H9 (cell line): Measurements from ENCODE around the gene DLG1. TPM values are rescaled to one million over a fixed set of nuclear protein-coding genes. Genes with fewer than 3 reads are reported as not detected.

Experiments used
- DNase-seq: peaks from one replicate; pipeline ENCODE4 v3.0.0-alpha.2; 2017
- H2AFZ ChIP-seq: one replicate; pipeline ENCODE4 v1.6.1; 2013; ENCODE audit warnings: mild to moderate bottlenecking, low read length, control low read depth, moderate library complexity
- H2AK5ac ChIP-seq: 2 replicates; pipeline ENCODE4 v1.6.1; 2013; ENCODE audit warnings: low read length, control low read depth, mixed read lengths; ENCODE audit not compliant: insufficient read length
- H2BK120ac ChIP-seq: one replicate; pipeline ENCODE4 v1.6.1; 2013; ENCODE audit warnings: low read depth, mild to moderate bottlenecking, low read length, control low read depth, inconsistent platforms; ENCODE audit not compliant: poor library complexity, severe bottlenecking
- H2BK12ac ChIP-seq: 2 replicates; pipeline ENCODE4 v1.6.1; 2013; ENCODE audit warnings: low read length, control low read depth, mixed read lengths, low read depth; ENCODE audit not compliant: insufficient read length
- H2BK15ac ChIP-seq: 2 replicates; pipeline ENCODE4 v1.6.1; 2013; ENCODE audit warnings: low read depth, low read length, control low read depth
- H2BK20ac ChIP-seq: one replicate; pipeline ENCODE4 v1.6.1; 2013; ENCODE audit warnings: low read depth, mild to moderate bottlenecking, low read length, control low read depth, inconsistent platforms; ENCODE audit not compliant: poor library complexity, severe bottlenecking
- H2BK5ac ChIP-seq: 2 replicates; pipeline ENCODE4 v1.6.1; 2013; ENCODE audit warnings: low read length, control low read depth, mixed read lengths; ENCODE audit not compliant: insufficient read length
- H3K14ac ChIP-seq: 2 replicates; pipeline ENCODE4 v1.6.1; 2013; ENCODE audit warnings: low read length, control low read depth; ENCODE audit not compliant: insufficient read depth
- H3K18ac ChIP-seq: 2 replicates; pipeline ENCODE4 v1.6.1; 2013; ENCODE audit warnings: low read depth, mild to moderate bottlenecking, mixed read lengths, low read length, control low read depth; ENCODE audit not compliant: insufficient read length
- H3K23ac ChIP-seq: 2 replicates; pipeline ENCODE4 v1.6.1; 2013; ENCODE audit warnings: low read length, control low read depth, mixed read lengths, low read depth; ENCODE audit not compliant: insufficient read length
- H3K23me2 ChIP-seq: 2 replicates; pipeline ENCODE4 v1.6.1; 2013; ENCODE audit warnings: low read depth, mild to moderate bottlenecking, mixed read lengths, low read length, control low read depth; ENCODE audit not compliant: insufficient read length, poor library complexity, severe bottlenecking
- H3K27ac ChIP-seq: 2 replicates; pipeline ENCODE4 v1.5.1; 2013; ENCODE audit warnings: low read length, control low read depth, mixed read lengths, low read depth; ENCODE audit not compliant: insufficient read length
- H3K27me3 ChIP-seq: 2 replicates; pipeline ENCODE4 v1.6.1; 2013; ENCODE audit warnings: low read length, control low read depth, inconsistent platforms; ENCODE audit not compliant: insufficient read depth
- H3K4ac ChIP-seq: 2 replicates; pipeline ENCODE4 v1.6.1; 2013; ENCODE audit warnings: low read depth, mild to moderate bottlenecking, control low read depth, inconsistent platforms, low read length, moderate library complexity
- H3K4me1 ChIP-seq: 2 replicates; pipeline ENCODE4 v1.6.1; 2013; ENCODE audit warnings: low read length, control low read depth, inconsistent platforms; ENCODE audit not compliant: insufficient read depth
- H3K4me2 ChIP-seq: 2 replicates; pipeline ENCODE4 v1.6.1; 2013; ENCODE audit warnings: low read length, control low read depth, mixed read lengths; ENCODE audit not compliant: insufficient read length, insufficient read depth
- H3K56ac ChIP-seq: 2 replicates; pipeline ENCODE4 v1.6.1; 2013; ENCODE audit warnings: low read depth, mild to moderate bottlenecking, mixed read lengths, low read length, control low read depth; ENCODE audit not compliant: insufficient read length
- H3K79me1 ChIP-seq: 2 replicates; pipeline ENCODE4 v1.6.1; 2013; ENCODE audit warnings: low read depth, mild to moderate bottlenecking, moderate library complexity, low read length, control low read depth, inconsistent platforms; ENCODE audit not compliant: insufficient read depth, poor library complexity, severe bottlenecking
- H3K79me2 ChIP-seq: 2 replicates; pipeline ENCODE4 v1.6.1; 2013; ENCODE audit warnings: low read length, control low read depth, inconsistent platforms; ENCODE audit not compliant: insufficient read depth
- H3K9ac ChIP-seq: 2 replicates; pipeline ENCODE4 v1.6.1; 2013; ENCODE audit warnings: low read length, control low read depth, mixed read lengths; ENCODE audit not compliant: insufficient read length; ENCODE audit errors: extremely low read depth
- H3K9me3 ChIP-seq: one replicate; pipeline ENCODE4 v1.6.1; 2013; ENCODE audit warnings: low read depth, low read length, inconsistent platforms; ENCODE audit not compliant: control insufficient read depth
- H3T11ph ChIP-seq: one replicate; pipeline ENCODE4 v1.6.1; 2013; ENCODE audit warnings: mild to moderate bottlenecking, low read length, control low read depth, inconsistent platforms
- H4K20me1 ChIP-seq: one replicate; pipeline ENCODE4 v1.6.1; 2013; ENCODE audit not compliant: control insufficient read depth, insufficient read length, insufficient read depth
- H4K5ac ChIP-seq: 2 replicates; pipeline ENCODE4 v1.6.1; 2013; ENCODE audit warnings: low read depth, mild to moderate bottlenecking, mixed read lengths, low read length, control low read depth; ENCODE audit not compliant: insufficient read length
- H4K8ac ChIP-seq: replicated peaks from 2 replicates; pipeline ENCODE4 v1.6.1; 2013; ENCODE audit warnings: low read length, control low read depth, mixed read lengths, low read depth; ENCODE audit not compliant: insufficient read length
- H4K91ac ChIP-seq: 2 replicates; pipeline ENCODE4 v1.6.1; 2013; ENCODE audit warnings: low read depth, mild to moderate bottlenecking, moderate library complexity, mixed read lengths, low read length, control low read depth; ENCODE audit not compliant: insufficient read length
- H3K27ac Mint-ChIP-seq, 3 experiments: 2 replicates in 2 of 3; 3 replicates in 1 of 3; pipeline ENCODE4 v1.8.0; 2020 to 2021; ENCODE audit warnings: mixed read lengths in 3 of 3, mild to moderate bottlenecking in 1 of 3, moderate library complexity in 1 of 3
- H3K27me3 Mint-ChIP-seq: 2 replicates; pipeline ENCODE4 v1.8.0; 2021; ENCODE audit warnings: low read depth, mild to moderate bottlenecking, moderate library complexity, mixed read lengths
- H3K36me3 Mint-ChIP-seq, 3 experiments: 2 replicates in 2 of 3; 3 replicates in 1 of 3; pipeline ENCODE4 v1.8.0; 2020 to 2021; ENCODE audit warnings: low read depth in 3 of 3, mixed read lengths in 3 of 3; ENCODE audit not compliant: insufficient read depth in 1 of 3
- H3K4me1 Mint-ChIP-seq, 2 experiments: 2 replicates each; pipeline ENCODE4 v1.8.0; 2020; ENCODE audit warnings: mixed read lengths in 2 of 2
- H3K4me3 Mint-ChIP-seq, 2 experiments: 2 replicates in 1 of 2; 3 replicates in 1 of 2; pipeline ENCODE4 v1.8.0; 2020 to 2021; ENCODE audit warnings: mild to moderate bottlenecking in 2 of 2, mixed read lengths in 2 of 2, moderate library complexity in 1 of 2
- H3K9me3 Mint-ChIP-seq, 2 experiments: 2 replicates in 1 of 2; 3 replicates in 1 of 2; pipeline ENCODE4 v1.8.0; 2020; ENCODE audit warnings: mild to moderate bottlenecking in 2 of 2, mixed read lengths in 2 of 2, moderate library complexity in 1 of 2
- CTCF ChIP-seq: fragments of 200-600 bp; sonication (generic); conservative IDR thresholded peaks from 3 replicates; pipeline ENCODE4 v1.8.0; 2021; ENCODE audit warnings: antibody characterized with exemption, mild to moderate bottlenecking
- WGBS: extraction: QIAGEN DNeasy Blood & Tissue Kit; methylation state at CpG from one replicate; pipeline ENCODE4 v1.1.7; 2013; ENCODE audit warnings: missing lambda C conversion rate, low lambda C conversion rate, mixed read lengths; ENCODE audit not compliant: insufficient read length; ENCODE audit errors: extremely low coverage; 5-methylcytosine and 5-hydroxymethylcytosine counted together
- total RNA-seq: library from RNA; stranded (reverse); gene quantifications from 2 replicates; pipeline ENCODE4 v1.2.1, GENCODE V29; 2021

The DLG1 gene
- total RNA-seq, 1 experiment from 2014 or later: 84.1 TPM

GRCh38 chr3:197023998-197024651 lies 274.3 kb downstream of the DLG1 start:
- H3K18ac ChIP-seq: no peak overlapping the region
- H2AFZ ChIP-seq: no peak overlapping the region
- H3T11ph ChIP-seq: no peak overlapping the region
- no peak overlapping the region for H2BK120ac ChIP-seq
- no peaks in the 10 kb centered on the region; the same call in 1 of the 2 replicates for H3K4me1 ChIP-seq
- no peaks in the 10 kb centered on the region for H4K20me1 ChIP-seq
- no peaks in the 10 kb centered on the region for H3K79me2 ChIP-seq
- no peaks in the 10 kb centered on the region for H3K23me2 ChIP-seq
- H3K9me3 Mint-ChIP-seq: no peaks in the 10 kb centered on the region
- TF ChIP-seq CTCF: no peak
- no peak overlapping the region for H3K27ac ChIP-seq
- no peaks in the 10 kb centered on the region for H3K79me1 ChIP-seq
- H3K4me2 ChIP-seq: no peak overlapping the region
- H3K4me1 Mint-ChIP-seq: peaks cover 27 to 30% of the 10 kb centered on the region in 2 experiments
- no CpG with 5 or more reads among the region's 36 CpGs for WGBS
- no peak overlapping the region for H3K4me3 Mint-ChIP-seq
- DNase-seq: peak; percentile 33
- H2BK12ac ChIP-seq: no peak overlapping the region
- no peak overlapping the region for H2AK5ac ChIP-seq
- no peak overlapping the region for H3K4ac ChIP-seq
- H3K9ac ChIP-seq: no peak overlapping the region
- no peak overlapping the region for H2BK15ac ChIP-seq
- no peak overlapping the region for H3K14ac ChIP-seq
- H3K27ac Mint-ChIP-seq: no peak overlapping the region
- no peak overlapping the region for H3K56ac ChIP-seq
- peaks cover 24% of the 10 kb centered on the region for H3K27me3 Mint-ChIP-seq
- H3K23ac ChIP-seq: no peak overlapping the region
- no peaks in the 10 kb centered on the region for H3K9me3 ChIP-seq
- no peaks in the 10 kb centered on the region; the same call in 1 of the 2 replicates for H3K27me3 ChIP-seq
- H4K5ac ChIP-seq: no peak overlapping the region
- no peak overlapping the region for H4K8ac ChIP-seq
- no peak overlapping the region for H2BK5ac ChIP-seq
- no peak overlapping the region for H4K91ac ChIP-seq
- H3K36me3 Mint-ChIP-seq: peaks cover 0 to 7% (median 0%) of the 10 kb centered on the region in 3 experiments; a peak in 1 of 7 replicates
- H2BK20ac ChIP-seq: no peak overlapping the region
